SK-N-SH treated with all-trans-retinoic acid at 6 μM for 48 hours (cell line): ENCODE results near the gene DLG2.

ENCODE experiments used
- ARNTL ChIP-seq: fragments of 450-650 bp; formaldehyde crosslinking; IDR thresholded peaks from 2 replicates; pipeline ENCODE4 v1.5.0; 2020; ENCODE audit warnings: low read depth, mild to moderate bottlenecking, moderate library complexity, borderline replicate concordance
- BACH2 ChIP-seq: fragments of 250-450 bp; sonication (Bioruptor Pico); IDR thresholded peaks from 2 replicates; pipeline ENCODE4 v1.9.0; 2021; ENCODE audit warnings: mild to moderate bottlenecking, borderline replicate concordance
- RARB ChIP-seq: fragments of 250-450 bp; sonication (Bioruptor Pico); IDR thresholded peaks from 2 replicates; pipeline ENCODE4 v1.8.0; 2021; ENCODE audit warnings: mild to moderate bottlenecking, moderate library complexity
- SNAI2 ChIP-seq: fragments of 250-450 bp; sonication (Bioruptor Pico); IDR thresholded peaks from 2 replicates; pipeline ENCODE4 v1.5.0; 2020; ENCODE audit warnings: mild to moderate bottlenecking, moderate library complexity
- TOX ChIP-seq: fragments of 250-450 bp; sonication (Bioruptor Pico); IDR thresholded peaks from 2 replicates; pipeline ENCODE4 v1.8.0; 2021; ENCODE audit warnings: mild to moderate bottlenecking, moderate library complexity, borderline replicate concordance
- ZFP3 ChIP-seq: fragments of 250-450 bp; sonication (Bioruptor Pico); IDR thresholded peaks from 2 replicates; pipeline ENCODE4 v1.5.0; 2020; ENCODE audit warnings: mild to moderate bottlenecking, moderate library complexity
- ZNF565 ChIP-seq: fragments of 450-650 bp; formaldehyde crosslinking; conservative IDR thresholded peaks from 2 replicates; pipeline ENCODE4 v1.5.0; 2020; ENCODE audit warnings: low read depth, mild to moderate bottlenecking, moderate library complexity
- ZNF8 ChIP-seq: fragments of 450-650 bp; formaldehyde crosslinking; IDR thresholded peaks from 2 replicates; pipeline ENCODE4 v1.5.0; 2020; ENCODE audit warnings: mild to moderate bottlenecking, moderate library complexity
- TF ChIP-seq, protein P1 (sequence below): fragments of 250-450 bp; sonication (Bioruptor Pico); IDR thresholded peaks from 2 replicates; pipeline ENCODE4 v1.5.0; 2020; ENCODE audit warnings: mild to moderate bottlenecking, moderate library complexity
- TF ChIP-seq, protein P2 (sequence below): fragments of 250-450 bp; sonication (Bioruptor Pico); IDR thresholded peaks from 2 replicates; pipeline ENCODE4 v1.5.1; 2020; ENCODE audit warnings: low read depth, mild to moderate bottlenecking, moderate library complexity
- TF ChIP-seq, protein P3 (sequence below): fragments of 250-450 bp; sonication (Bioruptor Pico); IDR thresholded peaks from 2 replicates; pipeline ENCODE4 v1.8.0; 2020; ENCODE audit warnings: mild to moderate bottlenecking, moderate library complexity, borderline replicate concordance

DNA sequence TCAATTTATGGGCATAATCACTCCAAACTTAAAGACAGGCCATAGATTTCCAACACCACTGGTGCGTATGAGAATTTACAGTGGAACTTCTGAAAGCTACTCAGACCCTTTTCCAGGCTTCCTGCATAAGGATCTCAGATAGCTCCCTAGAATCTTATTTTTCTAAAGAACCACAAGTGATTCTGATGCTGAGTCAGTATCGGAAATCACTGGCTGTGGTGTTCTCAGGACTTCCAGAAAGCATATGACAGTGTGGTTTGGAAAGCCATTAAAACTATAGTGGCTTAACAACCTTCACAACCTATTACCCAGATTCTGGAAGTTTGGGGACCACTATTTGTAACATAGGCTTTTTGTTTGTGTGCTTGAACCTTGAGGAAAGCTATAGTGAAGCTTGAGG, 756.0 kb downstream of the DLG2 start:
- TF ChIP-seq, protein P1, sequence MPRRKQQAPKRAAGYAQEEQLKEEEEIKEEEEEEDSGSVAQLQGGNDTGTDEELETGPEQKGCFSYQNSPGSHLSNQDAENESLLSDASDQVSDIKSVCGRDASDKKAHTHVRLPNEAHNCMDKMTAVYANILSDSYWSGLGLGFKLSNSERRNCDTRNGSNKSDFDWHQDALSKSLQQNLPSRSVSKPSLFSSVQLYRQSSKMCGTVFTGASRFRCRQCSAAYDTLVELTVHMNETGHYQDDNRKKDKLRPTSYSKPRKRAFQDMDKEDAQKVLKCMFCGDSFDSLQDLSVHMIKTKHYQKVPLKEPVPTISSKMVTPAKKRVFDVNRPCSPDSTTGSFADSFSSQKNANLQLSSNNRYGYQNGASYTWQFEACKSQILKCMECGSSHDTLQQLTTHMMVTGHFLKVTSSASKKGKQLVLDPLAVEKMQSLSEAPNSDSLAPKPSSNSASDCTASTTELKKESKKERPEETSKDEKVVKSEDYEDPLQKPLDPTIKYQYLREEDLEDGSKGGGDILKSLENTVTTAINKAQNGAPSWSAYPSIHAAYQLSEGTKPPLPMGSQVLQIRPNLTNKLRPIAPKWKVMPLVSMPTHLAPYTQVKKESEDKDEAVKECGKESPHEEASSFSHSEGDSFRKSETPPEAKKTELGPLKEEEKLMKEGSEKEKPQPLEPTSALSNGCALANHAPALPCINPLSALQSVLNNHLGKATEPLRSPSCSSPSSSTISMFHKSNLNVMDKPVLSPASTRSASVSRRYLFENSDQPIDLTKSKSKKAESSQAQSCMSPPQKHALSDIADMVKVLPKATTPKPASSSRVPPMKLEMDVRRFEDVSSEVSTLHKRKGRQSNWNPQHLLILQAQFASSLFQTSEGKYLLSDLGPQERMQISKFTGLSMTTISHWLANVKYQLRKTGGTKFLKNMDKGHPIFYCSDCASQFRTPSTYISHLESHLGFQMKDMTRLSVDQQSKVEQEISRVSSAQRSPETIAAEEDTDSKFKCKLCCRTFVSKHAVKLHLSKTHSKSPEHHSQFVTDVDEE (CRISPR knock-in tag), result no peak
- TF ChIP-seq RARB (no peak), ZNF565 (no peak), BACH2 (CRISPR knock-in tag) (no peak), ARNTL (CRISPR knock-in tag) (no peak), ZFP3 (CRISPR knock-in tag) (no peak), SNAI2 (CRISPR knock-in tag) (no peak), TOX (no peak), ZNF8 (CRISPR knock-in tag) (no peak)
- TF ChIP-seq, protein P2, sequence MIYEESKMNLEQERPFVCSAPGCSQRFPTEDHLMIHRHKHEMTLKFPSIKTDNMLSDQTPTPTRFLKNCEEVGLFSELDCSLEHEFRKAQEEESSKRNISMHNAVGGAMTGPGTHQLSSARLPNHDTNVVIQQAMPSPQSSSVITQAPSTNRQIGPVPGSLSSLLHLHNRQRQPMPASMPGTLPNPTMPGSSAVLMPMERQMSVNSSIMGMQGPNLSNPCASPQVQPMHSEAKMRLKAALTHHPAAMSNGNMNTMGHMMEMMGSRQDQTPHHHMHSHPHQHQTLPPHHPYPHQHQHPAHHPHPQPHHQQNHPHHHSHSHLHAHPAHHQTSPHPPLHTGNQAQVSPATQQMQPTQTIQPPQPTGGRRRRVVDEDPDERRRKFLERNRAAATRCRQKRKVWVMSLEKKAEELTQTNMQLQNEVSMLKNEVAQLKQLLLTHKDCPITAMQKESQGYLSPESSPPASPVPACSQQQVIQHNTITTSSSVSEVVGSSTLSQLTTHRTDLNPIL (CRISPR knock-in tag), result no peak
- TF ChIP-seq, protein P3, sequence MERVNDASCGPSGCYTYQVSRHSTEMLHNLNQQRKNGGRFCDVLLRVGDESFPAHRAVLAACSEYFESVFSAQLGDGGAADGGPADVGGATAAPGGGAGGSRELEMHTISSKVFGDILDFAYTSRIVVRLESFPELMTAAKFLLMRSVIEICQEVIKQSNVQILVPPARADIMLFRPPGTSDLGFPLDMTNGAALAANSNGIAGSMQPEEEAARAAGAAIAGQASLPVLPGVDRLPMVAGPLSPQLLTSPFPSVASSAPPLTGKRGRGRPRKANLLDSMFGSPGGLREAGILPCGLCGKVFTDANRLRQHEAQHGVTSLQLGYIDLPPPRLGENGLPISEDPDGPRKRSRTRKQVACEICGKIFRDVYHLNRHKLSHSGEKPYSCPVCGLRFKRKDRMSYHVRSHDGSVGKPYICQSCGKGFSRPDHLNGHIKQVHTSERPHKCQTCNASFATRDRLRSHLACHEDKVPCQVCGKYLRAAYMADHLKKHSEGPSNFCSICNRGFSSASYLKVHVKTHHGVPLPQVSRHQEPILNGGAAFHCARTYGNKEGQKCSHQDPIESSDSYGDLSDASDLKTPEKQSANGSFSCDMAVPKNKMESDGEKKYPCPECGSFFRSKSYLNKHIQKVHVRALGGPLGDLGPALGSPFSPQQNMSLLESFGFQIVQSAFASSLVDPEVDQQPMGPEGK (CRISPR knock-in tag), result no peak
